NCI-H2029 (cell line): ENCODE data around the gene SLC1A2.

Experiments
- DNase-seq: peaks from one replicate; lab custom pipeline; 2025; lab: John Stamatoyannopoulos, UW

Gene SLC1A2

DNA sequence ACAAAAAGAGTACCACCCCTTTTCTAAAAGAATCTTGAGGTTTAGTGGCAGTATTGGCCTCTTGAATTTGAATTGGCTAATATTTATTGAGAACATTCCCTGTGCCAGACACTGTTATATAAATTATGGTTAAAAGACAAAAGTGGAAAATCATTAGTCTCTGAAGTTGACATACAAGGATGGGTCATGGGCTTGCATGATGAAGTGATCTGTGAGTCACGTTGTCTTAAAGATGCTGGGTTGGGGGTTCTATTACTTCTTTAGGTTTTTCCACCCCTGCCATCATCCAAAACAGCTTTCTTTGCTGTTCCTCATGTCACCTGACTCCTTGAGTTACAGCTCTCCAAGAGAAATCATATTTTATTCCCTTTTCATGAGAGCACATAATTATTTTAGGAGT lies 195.4 kb downstream of the SLC1A2 start:
- no peak for DNase-seq

DNA sequence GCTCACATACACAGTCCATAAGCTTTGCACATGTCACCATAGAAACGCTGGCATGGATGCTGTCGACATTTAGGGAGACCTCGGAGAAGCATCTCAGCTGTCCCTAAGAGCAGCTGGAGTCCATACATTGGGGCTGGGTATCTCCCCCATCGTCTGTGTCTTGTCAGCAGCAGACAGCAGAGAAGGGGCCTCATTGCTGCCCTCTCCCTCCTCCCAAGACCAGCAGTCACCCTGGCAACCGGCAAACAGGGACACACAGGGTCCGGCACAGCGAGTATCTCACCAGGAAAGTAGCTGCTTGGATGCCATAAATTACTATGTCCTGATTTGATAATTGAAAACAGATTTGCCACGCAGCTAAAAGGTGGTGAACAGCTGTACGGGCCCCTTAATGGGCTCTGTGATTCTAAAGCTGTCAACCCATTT lies 196.0 kb downstream of the SLC1A2 start:
- no peak for DNase-seq

DNA sequence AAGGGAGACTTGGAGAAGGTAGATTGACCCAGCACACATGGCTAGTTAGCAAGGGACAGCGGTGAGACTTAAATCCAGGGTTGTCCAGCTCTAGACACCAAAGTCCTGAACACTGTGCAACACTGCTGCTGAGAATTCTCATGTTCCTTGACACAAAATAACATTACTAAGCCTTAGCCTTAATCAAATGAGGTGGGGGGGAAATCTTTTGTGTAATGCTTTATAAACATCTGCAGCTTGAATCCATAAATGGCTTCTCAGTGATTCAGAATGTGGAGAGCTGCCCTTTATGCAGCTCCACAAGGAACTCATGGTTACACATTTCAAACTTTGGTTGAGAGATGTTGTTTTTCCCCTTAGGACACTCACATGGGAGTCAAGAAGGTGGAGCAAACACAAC lies 200.4 kb downstream of the SLC1A2 start:
- DNase-seq: no peak

DNA sequence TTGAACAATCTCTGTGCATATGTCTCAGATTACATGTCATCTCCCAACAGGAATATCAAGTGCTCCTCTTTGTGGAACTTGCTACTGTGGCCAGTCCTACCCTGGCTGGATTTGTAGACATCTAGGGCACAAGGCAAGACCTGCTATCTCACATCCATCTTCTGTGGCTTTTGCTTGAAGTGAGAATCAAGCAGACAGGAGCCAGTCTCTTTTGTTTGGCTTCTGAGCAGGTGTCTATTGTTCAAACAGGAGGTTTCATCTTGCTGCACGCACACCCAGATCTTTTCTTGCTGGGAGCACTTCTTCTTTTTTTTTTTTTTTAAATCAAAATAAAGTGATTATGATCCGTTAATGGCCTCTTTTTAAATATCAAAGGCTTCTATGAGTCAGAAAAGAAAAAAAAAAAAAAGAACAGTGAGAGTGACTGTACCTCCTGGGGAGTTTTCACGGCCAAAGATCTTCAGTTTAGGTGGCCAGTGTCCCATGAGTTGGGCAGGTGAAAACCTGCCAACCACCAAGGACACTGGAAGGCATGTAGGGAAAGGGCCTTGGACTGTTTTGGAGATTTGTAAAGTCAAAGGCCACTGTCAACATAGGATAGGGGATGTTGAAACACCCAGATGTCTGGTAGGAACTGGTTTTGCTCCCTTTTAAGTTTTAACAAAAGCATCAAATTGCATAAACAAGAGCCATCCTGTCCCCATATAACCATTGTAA lies 202.2 kb downstream of the SLC1A2 start:
- peak; percentile 15 for DNase-seq

DNA sequence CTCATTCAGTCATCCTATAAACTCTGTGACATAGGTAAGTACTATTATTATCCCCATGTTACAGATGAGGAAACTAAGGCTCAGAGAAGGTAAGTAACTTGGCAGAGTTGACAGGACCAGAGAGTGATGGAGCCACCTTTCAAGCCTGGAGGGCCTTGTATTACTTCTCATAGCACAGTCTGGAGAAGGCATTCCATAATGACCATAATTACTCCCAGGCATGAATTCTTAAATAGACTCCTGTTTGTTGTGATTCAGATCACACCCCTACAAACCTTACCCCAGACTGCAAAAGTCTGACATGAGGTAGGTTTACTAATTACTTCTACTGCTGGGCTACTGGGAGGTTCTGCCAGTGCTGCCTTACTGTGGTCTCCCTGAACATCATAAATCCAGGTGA lies 203.4 kb downstream of the SLC1A2 start:
- DNase-seq: no peak

DNA sequence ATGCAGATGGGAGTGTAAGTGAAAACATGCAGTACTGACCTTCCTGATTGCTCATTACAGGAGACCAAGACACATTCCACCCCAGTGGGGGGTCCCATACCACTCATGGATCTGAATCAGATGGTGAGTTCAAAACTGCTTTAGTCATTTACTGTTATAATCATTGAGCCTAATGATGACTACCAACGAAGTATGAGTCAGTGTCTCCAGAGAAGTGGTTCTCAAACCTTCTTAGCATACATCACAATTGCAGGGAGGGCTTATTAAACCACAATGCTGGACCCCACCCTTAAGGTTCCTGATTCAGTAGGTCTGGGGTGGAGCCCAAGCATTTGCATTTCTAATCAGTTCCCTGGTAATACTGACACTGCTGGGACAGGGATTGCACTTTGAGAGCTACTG lies 204.6 kb downstream of the SLC1A2 start:
- DNase-seq: no peak

DNA sequence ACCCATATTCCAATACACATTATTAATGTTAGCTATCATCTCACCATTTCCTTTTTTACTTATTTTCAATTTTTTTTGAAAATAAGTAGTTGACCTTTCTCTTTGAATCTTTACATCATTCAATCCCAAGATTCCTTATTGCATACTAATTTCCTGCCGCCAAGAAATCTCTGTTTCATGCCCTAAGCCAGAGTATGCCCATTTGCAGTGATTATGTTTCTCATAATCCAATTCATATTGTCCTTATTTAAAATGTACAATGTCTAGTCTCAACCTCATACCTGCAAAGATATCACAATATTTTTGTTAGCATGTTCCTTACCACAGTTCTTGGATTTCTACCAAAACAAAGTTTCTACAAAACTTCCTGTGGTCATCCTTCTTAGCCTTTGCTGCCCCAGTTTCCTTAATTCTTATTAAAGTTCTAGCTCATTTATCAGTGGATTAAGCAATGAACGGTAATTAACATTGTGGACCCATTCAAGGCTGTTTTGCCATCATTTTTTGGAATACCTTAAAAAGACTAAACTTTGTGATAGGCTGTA lies 205.1 kb downstream of the SLC1A2 start:
- DNase-seq: no peak

DNA sequence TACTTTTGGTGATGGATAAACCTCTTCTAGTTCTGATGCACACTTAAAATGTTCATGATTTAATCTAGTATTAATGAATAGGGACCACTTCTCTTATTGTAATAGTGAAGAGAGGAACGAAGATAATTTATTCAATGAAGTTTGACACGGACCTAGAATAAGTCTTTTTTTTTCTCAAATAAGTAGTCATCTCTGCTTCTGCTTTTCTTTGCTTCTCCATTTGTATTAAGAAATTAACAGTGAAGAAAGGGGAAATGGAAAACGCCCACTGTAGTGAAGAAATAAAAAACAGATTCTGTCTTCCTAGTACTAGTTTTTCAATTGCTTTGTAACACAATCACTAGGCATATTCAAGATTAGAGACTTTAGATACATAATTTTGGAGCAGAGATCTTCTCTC lies 207.4 kb downstream of the SLC1A2 start:
- no peak for DNase-seq

DNA sequence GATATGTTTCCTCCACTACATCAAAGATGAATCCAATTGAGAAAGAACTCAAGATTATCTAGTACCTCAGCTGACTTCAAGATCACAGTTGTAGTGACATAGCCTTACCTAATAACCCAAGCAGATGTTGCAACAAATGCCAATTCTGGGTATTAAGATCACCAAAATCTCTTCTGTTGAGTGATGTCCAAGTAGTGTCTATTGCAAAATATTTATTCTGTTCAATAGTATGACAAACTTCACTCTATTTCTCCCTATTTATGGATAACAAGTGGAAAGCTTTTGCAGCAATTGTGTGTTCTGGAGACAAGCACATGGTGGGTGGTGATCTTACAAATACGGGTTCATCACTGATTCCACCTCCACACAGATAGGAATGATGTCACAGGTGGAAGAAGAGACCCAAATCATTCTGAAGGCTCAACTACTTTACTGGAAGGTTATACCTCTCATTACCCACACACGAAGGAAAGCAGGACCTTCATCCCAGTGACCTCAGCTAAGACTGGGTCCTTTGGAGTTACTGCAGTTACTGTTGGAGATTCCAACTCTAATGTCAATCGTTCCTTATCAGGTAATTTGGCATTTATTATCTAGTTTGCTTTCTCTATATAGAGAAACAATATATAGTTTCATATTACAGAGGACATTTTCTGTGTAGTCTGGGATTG lies 208.3 kb downstream of the SLC1A2 start:
- DNase-seq: no peak

DNA sequence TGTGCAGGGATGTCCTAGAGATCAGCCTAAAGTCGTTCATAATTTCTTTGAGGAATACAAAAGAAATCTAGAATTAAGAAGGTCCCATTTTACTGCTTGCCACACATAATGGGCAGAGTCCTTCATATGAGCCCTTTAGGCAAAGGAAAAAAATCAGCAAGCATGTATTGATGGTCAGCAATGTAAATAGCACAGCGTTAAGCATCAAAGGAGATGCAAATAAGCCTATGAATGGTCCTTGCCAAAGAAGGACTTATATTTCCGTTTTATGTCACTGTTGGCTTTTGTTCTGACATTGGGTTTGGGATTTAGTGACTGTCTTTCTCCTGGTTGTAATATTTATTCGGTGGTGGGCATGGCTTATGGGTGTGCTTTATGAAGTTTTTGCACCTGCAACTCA lies 210.6 kb downstream of the SLC1A2 start:
- no peak for DNase-seq

DNA sequence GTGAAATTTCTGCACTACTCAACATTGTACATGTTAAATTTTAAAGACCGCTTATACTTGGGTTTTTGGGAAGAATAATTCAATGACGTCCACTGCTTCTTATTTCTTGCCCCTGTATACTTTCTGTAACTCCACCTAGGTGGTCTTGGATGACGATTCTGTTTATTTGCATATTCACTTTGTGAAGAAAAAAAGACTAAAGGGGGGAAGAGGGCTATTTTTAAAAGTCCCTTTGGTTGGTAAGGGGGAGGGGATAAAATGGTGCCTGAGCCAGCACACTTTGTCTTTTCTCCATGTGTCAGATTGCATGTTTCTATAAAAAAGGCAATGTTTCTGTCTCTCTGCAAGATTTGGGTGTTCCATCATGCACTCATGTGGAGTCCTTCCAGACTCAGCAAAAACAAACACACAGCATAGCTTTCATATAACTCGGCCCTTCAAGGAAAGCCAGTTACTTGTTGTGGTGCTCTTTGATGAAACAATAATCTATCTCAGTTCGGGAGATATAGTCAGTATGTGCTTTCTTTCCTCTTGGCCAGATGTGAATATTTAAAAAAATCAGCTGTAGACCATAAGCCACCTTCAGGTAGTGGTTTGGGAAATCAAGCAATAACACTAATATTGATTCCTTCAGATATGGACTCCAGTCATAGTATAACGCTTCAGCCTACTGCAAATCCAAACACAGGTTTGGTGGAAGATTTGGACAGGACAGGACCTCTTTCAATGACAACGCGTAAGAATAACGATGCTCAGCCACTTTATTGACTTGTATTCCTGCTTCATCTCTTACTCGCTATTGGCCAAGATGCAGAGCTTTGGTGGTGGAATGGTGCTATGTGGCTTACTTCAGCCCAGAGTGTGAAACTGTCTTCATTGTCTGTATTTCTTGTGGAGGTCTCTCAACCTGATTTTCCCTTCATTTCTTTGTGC lies 211.6 kb downstream of the SLC1A2 start:
- no peak for DNase-seq

DNA sequence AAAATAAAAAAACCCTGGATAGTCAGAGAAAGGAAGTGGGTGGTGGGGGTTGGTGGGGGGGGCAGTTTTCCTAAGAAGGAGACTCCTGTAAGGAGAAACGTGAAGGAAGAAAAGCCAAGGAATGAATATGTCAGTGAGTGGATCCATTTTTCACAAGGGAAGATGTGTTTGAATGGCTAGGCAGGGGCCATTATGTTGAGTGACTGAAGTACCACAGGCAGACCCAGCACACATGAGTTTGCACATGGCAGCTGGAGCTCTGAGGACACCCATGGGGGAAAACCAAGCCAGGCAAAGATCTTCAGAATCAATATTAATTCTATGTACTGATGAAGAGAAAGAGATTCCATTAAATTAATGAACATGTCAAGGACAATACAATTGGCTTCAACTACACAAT lies 212.7 kb downstream of the SLC1A2 start:
- DNase-seq: no peak

DNA sequence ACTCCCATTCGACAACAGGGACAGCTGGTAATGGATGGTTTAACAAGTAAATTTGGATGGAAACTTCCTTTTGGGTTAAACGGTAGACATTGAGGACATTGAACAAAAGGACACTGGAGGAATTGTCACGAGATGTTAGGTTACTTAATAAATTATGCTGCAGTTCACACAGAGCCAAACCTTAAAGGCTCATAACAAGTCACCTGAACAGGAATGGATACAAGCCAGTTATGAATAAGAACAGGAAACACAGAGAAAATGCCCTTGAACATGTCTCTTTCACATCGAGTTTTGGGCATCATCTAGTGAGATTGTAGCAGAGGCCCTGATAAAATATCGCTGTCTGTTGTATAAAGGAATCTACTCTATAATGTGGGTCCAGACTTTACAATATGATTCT lies 214.7 kb downstream of the SLC1A2 start:
- DNase-seq: no peak
